ENCODE data around the gene ENAH.

DNA sequence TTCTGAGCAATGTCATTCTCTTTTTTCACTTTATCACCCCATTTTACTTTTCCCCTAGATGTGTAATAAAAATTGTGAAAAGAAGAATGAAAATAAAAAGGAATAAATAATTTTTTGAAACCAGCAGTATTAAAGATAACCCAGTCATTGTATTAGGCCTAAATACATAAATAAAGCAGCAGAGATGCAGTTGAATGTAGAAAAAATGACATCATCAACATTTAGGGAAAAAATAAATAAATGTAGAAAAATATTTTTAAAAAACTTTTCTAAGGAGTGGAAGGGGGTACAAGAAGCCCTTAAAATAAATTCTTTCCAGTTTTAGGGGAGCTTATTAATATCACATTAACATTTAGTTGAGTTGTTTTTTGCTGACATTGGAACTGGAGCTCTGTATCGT is 15.3 kb upstream of the ENAH start:
- TF ChIP-seq, protein P1, sequence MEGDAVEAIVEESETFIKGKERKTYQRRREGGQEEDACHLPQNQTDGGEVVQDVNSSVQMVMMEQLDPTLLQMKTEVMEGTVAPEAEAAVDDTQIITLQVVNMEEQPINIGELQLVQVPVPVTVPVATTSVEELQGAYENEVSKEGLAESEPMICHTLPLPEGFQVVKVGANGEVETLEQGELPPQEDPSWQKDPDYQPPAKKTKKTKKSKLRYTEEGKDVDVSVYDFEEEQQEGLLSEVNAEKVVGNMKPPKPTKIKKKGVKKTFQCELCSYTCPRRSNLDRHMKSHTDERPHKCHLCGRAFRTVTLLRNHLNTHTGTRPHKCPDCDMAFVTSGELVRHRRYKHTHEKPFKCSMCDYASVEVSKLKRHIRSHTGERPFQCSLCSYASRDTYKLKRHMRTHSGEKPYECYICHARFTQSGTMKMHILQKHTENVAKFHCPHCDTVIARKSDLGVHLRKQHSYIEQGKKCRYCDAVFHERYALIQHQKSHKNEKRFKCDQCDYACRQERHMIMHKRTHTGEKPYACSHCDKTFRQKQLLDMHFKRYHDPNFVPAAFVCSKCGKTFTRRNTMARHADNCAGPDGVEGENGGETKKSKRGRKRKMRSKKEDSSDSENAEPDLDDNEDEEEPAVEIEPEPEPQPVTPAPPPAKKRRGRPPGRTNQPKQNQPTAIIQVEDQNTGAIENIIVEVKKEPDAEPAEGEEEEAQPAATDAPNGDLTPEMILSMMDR (conservative IDR thresholded peaks at IDR 0.05 in 1 of 2, IDR thresholded peaks at IDR 0.05 in 1 of 2; ENCODE audit: low read depth in 1 of 2, low read length in 2 of 2): no peak
- TF ChIP-seq EZH2 (IDR thresholded peaks at IDR 0.05; ENCODE audit: low read length, missing control alignments): no peak

All from fibroblast of lung (primary cell).